Measurements from ENCODE around the gene NCAM2.

GRCh38 chr21:21165063-21165645, 166.9 kb downstream of the NCAM2 start:
- TF ChIP-seq EZH2 (IDR thresholded peaks at IDR 0.05; ENCODE audit: borderline replicate concordance, low read length) (no peak), CTCF (IDR thresholded peaks at IDR 0.05; ENCODE audit: low read length) (no peak)

Data from OCI-LY1 (cell line).